CD4-positive, alpha-beta memory T cell (primary cell): ENCODE measurements around the gene SPRR1A. TPM values are rescaled to one million over a fixed set of nuclear protein-coding genes. Genes with fewer than 3 reads are reported as not detected.

ENCODE experiments used
- CTCF ChIA-PET: fragments of 350-600 bp; sonication (Branson Sonifier 250); formaldehyde crosslinking; loops from one replicate; lab custom pipeline; 2021; ENCODE audit warnings: inconsistent platforms; ENCODE audit not compliant: partially characterized antibody; lab: Charles Lee
- POLR2A ChIA-PET: fragments of 350-600 bp; sonication (Branson Sonifier 250); formaldehyde crosslinking; loops from one replicate; lab custom pipeline; 2021; ENCODE audit not compliant: partially characterized antibody; lab: Charles Lee
- DNase-seq, 5 donors: peaks; one replicate each; pipeline versions ENCODE4 v3.0.0 to v3.0.0-alpha.2; 2020 to 2022; ENCODE audit warnings: mixed read lengths in 1 of 5
- H3K27ac ChIP-seq: one replicate; pipeline ENCODE4 v1.7.0; 2013; ENCODE audit warnings: low read depth, low read length
- H3K27me3 ChIP-seq: 2 replicates; pipeline ENCODE4 v1.7.0; 2013; ENCODE audit warnings: mild to moderate bottlenecking, low read length, moderate library complexity; ENCODE audit not compliant: insufficient read depth
- H3K36me3 ChIP-seq: 2 replicates; pipeline ENCODE4 v1.7.0; 2013; ENCODE audit warnings: mild to moderate bottlenecking, low read length, moderate library complexity; ENCODE audit not compliant: insufficient read depth
- H3K4me1 ChIP-seq: 2 replicates; pipeline ENCODE4 v1.7.0; 2013; ENCODE audit warnings: mild to moderate bottlenecking, low read length, moderate library complexity; ENCODE audit not compliant: insufficient read depth
- H3K4me3 ChIP-seq, 2 donors: one replicate each; pipeline ENCODE4 v1.7.0; 2013; ENCODE audit warnings: low read length in 2 of 2, mild to moderate bottlenecking in 1 of 2
- H3K9me3 ChIP-seq, 2 donors: one replicate each; pipeline ENCODE4 v1.7.0; 2013; ENCODE audit warnings: low read length in 2 of 2, control low read depth in 1 of 2; ENCODE audit not compliant: control insufficient read depth in 1 of 2
- H3K27ac Mint-ChIP-seq, 7 donors: one replicate each; pipeline ENCODE4 v1.8.0; 2020 to 2021; ENCODE audit warnings: mixed read lengths in 7 of 7, mild to moderate bottlenecking in 6 of 7, inconsistent platforms in 3 of 7, moderate library complexity in 3 of 7
- H3K27me3 Mint-ChIP-seq, 2 donors: one replicate each; pipeline ENCODE4 v1.8.0; 2020 to 2021; ENCODE audit warnings: mixed read lengths in 2 of 2
- H3K36me3 Mint-ChIP-seq, 2 donors: one replicate each; pipeline ENCODE4 v1.8.0; 2020 to 2021; ENCODE audit warnings: mixed read lengths in 2 of 2, inconsistent platforms in 1 of 2, mild to moderate bottlenecking in 1 of 2
- H3K4me1 Mint-ChIP-seq, 4 donors: one replicate each; pipeline ENCODE4 v1.8.0; 2020 to 2021; ENCODE audit warnings: mixed read lengths in 4 of 4, mild to moderate bottlenecking in 1 of 4
- H3K4me3 Mint-ChIP-seq, 8 donors: one replicate each; pipeline ENCODE4 v1.8.0; 2020 to 2021; ENCODE audit warnings: mixed read lengths in 8 of 8, mild to moderate bottlenecking in 7 of 8, moderate library complexity in 6 of 8, inconsistent platforms in 3 of 8
- H3K9me3 Mint-ChIP-seq, 8 donors: one replicate each; pipeline ENCODE4 v1.8.0; 2020 to 2021; ENCODE audit warnings: mixed read lengths in 8 of 8, mild to moderate bottlenecking in 5 of 8, inconsistent platforms in 3 of 8, moderate library complexity in 1 of 8
- intact Hi-C: fragments of 100-400 bp; cut with micrococcal nuclease; formaldehyde crosslinking; loops from one replicate; pipeline ENCODE4 v1.15.1; 2023
- polyA plus RNA-seq, 2 donors: library from polyadenylated mRNA; unstranded; fragments of 300-500 nt; fragmentation: Illumina TruSeq; gene quantifications; one replicate each; pipeline ENCODE4 v1.2.3, GENCODE V29; 2021
- total RNA-seq, 2 experiments: library from RNA; stranded (reverse); gene quantifications; one replicate each; pipeline ENCODE4 v1.2.3, GENCODE V29; 2021

The SPRR1A gene
- total and polyA plus RNA-seq, 4 experiments from 2014 or later = not detected

- Histone ChIP-seq H3K27ac (no peak overlapping the region), H3K4me3 (no peak overlapping the region), H3K36me3 (no peaks in the 10 kb centered on the region), H3K27me3 (no peaks in the 10 kb centered on the region), H3K9me3 (no peaks in the 10 kb centered on the region), H3K4me1 (no peaks in the 10 kb centered on the region)
- H3K36me3 Mint-ChIP-seq = no peaks in the 10 kb centered on the region
- peaks cover 5 to 14% of the 10 kb centered on the region in 2 donors for H3K27me3 Mint-ChIP-seq
- no peak for DNase-seq
- ChIA-PET CTCF (interaction anchor here (0.7 to 1.6 kb wide), 2 partner anchors 9 to 93 kb away, joined by 3 read pairs; no protein-coding TSS in a partner anchor), POLR2A (no interaction called here)
- H3K27ac Mint-ChIP-seq = no peak overlapping the region
- no peak overlapping the region for H3K4me3 Mint-ChIP-seq
- intact Hi-C loops = no loop called here
- no peaks in the 10 kb centered on the region for H3K4me1 Mint-ChIP-seq
- peaks cover 0 to 5% (median 0%) of the 10 kb centered on the region in 8 donors for H3K9me3 Mint-ChIP-seq
Measured at GRCh38 chr1:152962876-152963415, 20.9 kb upstream of the SPRR1A start.

GRCh38 chr1:152964536-152964935 is 19.3 kb upstream of the SPRR1A start:
- no peak overlapping the region for H3K27ac Mint-ChIP-seq
- DNase-seq = no peak
- H3K36me3 Mint-ChIP-seq = no peaks in the 10 kb centered on the region
- H3K4me1 ChIP-seq = no peaks in the 10 kb centered on the region
- no peaks in the 10 kb centered on the region for H3K9me3 ChIP-seq
- peaks cover 12 to 13% of the 10 kb centered on the region in 2 donors for H3K27me3 Mint-ChIP-seq
- H3K4me1 Mint-ChIP-seq = no peaks in the 10 kb centered on the region
- H3K4me3 Mint-ChIP-seq = no peak overlapping the region
- no peak overlapping the region for H3K27ac ChIP-seq
- H3K27me3 ChIP-seq = no peaks in the 10 kb centered on the region
- intact Hi-C loops = no loop called here
- ChIA-PET CTCF (no interaction called here), POLR2A (no interaction called here)
- no peak overlapping the region for H3K4me3 ChIP-seq
- H3K9me3 Mint-ChIP-seq = peaks cover 0 to 4% (median 0%) of the 10 kb centered on the region in 8 donors
- no peaks in the 10 kb centered on the region for H3K36me3 ChIP-seq

- H3K27ac ChIP-seq = no peak overlapping the region
- Mint-ChIP-seq H3K27me3 (peaks cover 12 to 13% of the 10 kb centered on the region in 2 donors), H3K4me3 (no peak overlapping the region), H3K4me1 (no peaks in the 10 kb centered on the region), H3K36me3 (no peaks in the 10 kb centered on the region), H3K27ac (no peak overlapping the region), H3K9me3 (peaks cover 0 to 4% (median 0%) of the 10 kb centered on the region in 8 donors)
- no peaks in the 10 kb centered on the region for H3K9me3 ChIP-seq
- ChIA-PET POLR2A (no interaction called here), CTCF (no interaction called here)
- no peak overlapping the region for H3K4me3 ChIP-seq
- H3K36me3 ChIP-seq = no peaks in the 10 kb centered on the region
- intact Hi-C loops = no loop called here
- H3K4me1 ChIP-seq = no peaks in the 10 kb centered on the region
- no peaks in the 10 kb centered on the region for H3K27me3 ChIP-seq
- no peak for DNase-seq
Measured at GRCh38 chr1:152965853-152966252, 18.0 kb upstream of the SPRR1A start.

- H3K36me3 Mint-ChIP-seq = no peaks in the 10 kb centered on the region
- Histone ChIP-seq H3K4me1 (no peaks in the 10 kb centered on the region), H3K4me3 (no peak overlapping the region), H3K9me3 (no peaks in the 10 kb centered on the region), H3K27me3 (no peaks in the 10 kb centered on the region), H3K27ac (no peak overlapping the region), H3K36me3 (no peaks in the 10 kb centered on the region)
- H3K27me3 Mint-ChIP-seq = peaks cover 15 to 21% of the 10 kb centered on the region in 2 donors
- no peak overlapping the region for H3K27ac Mint-ChIP-seq
- no peak for DNase-seq
- no peak overlapping the region for H3K4me3 Mint-ChIP-seq
- intact Hi-C loops = no loop called here
- peaks cover 0 to 2% (median 0%) of the 10 kb centered on the region in 8 donors for H3K9me3 Mint-ChIP-seq
- ChIA-PET POLR2A (no interaction called here), CTCF (no interaction called here)
- no peaks in the 10 kb centered on the region for H3K4me1 Mint-ChIP-seq
Measured at GRCh38 chr1:152967201-152967600, 16.7 kb upstream of the SPRR1A start.

GRCh38 chr1:152968248-152968647 is 15.6 kb upstream of the SPRR1A start:
- Mint-ChIP-seq H3K4me1 (no peaks in the 10 kb centered on the region), H3K36me3 (no peaks in the 10 kb centered on the region), H3K27me3 (peaks cover 15 to 22% of the 10 kb centered on the region in 2 donors), H3K4me3 (no peak overlapping the region), H3K9me3 (peaks cover 0 to 2% (median 0%) of the 10 kb centered on the region in 8 donors), H3K27ac (no peak overlapping the region)
- intact Hi-C loops = no loop called here
- no peak for DNase-seq
- ChIA-PET POLR2A (no interaction called here), CTCF (no interaction called here)
- Histone ChIP-seq H3K4me3 (no peak overlapping the region), H3K36me3 (no peaks in the 10 kb centered on the region), H3K27ac (no peak overlapping the region), H3K27me3 (no peaks in the 10 kb centered on the region), H3K9me3 (no peaks in the 10 kb centered on the region), H3K4me1 (no peaks in the 10 kb centered on the region)

GRCh38 chr1:152969036-152969435 is 14.8 kb upstream of the SPRR1A start:
- Histone ChIP-seq H3K9me3 (no peaks in the 10 kb centered on the region), H3K4me3 (no peak overlapping the region), H3K4me1 (no peaks in the 10 kb centered on the region), H3K27ac (no peak overlapping the region), H3K27me3 (no peaks in the 10 kb centered on the region), H3K36me3 (no peaks in the 10 kb centered on the region)
- H3K4me3 Mint-ChIP-seq = no peak overlapping the region
- intact Hi-C loops = no loop called here
- ChIA-PET CTCF (no interaction called here), POLR2A (no interaction called here)
- no peaks in the 10 kb centered on the region for H3K4me1 Mint-ChIP-seq
- no peak overlapping the region for H3K27ac Mint-ChIP-seq
- peaks cover 0 to 2% (median 0%) of the 10 kb centered on the region in 8 donors for H3K9me3 Mint-ChIP-seq
- DNase-seq = no peak
- H3K36me3 Mint-ChIP-seq = no peaks in the 10 kb centered on the region
- peaks cover 15 to 17% of the 10 kb centered on the region in 2 donors for H3K27me3 Mint-ChIP-seq

- H3K4me3 Mint-ChIP-seq = no peak within 1 kb of the TSS
- intact Hi-C loops = no loop called here
Measured at GRCh38 chr1:152970495-152970894, 13.4 kb upstream of the SPRR1A start, which contains the start of gene SPRR4. Gene SPRR4, plus strand, starts transcription at chr1:152970648. Its CDS starts 1,243 bp downstream, at chr1:152971891.

More at GRCh38 chr1:152970495-152970894, 13.4 kb upstream of the SPRR1A start, which contains the start of gene SPRR4:
- POLR2A ChIA-PET = no interaction called here
- H3K36me3 Mint-ChIP-seq = no peaks in the 10 kb centered on the region
- H3K27ac Mint-ChIP-seq = no peak within 1 kb of the TSS
- peaks cover 0 to 2% (median 0%) of the 10 kb centered on the region in 8 donors for H3K9me3 Mint-ChIP-seq
- no peaks in the 10 kb centered on the region for H3K9me3 ChIP-seq
- no peaks in the 10 kb centered on the region for H3K27me3 ChIP-seq
- DNase-seq = no peak
- CTCF ChIA-PET = no interaction called here
- no peak within 1 kb of the TSS for H3K4me3 ChIP-seq
- H3K4me1 ChIP-seq = no peaks in the 10 kb centered on the region
- H3K27ac ChIP-seq = no peak within 1 kb of the TSS
- no peaks in the 10 kb centered on the region for H3K4me1 Mint-ChIP-seq
- H3K36me3 ChIP-seq = no peaks in the 10 kb centered on the region
- peaks cover 12 to 15% of the 10 kb centered on the region in 2 donors for H3K27me3 Mint-ChIP-seq
